ENCODE results near the gene RORB.

The RORB gene

GRCh38 chr9:74543145-74543544 is 46.0 kb downstream of the RORB start:
- in situ Hi-C loops (cut with HindIII; ENCODE audit: low sequenced_read_pairs): no loop called here
- DNase-seq (ENCODE audit: low read depth, low spot score): no peak
- no peak for TF ChIP-seq CTCF (IDR thresholded peaks at IDR 0.05; ENCODE audit: low read depth, low read length)
- H3K4me3 ChIP-seq (ENCODE audit: low read depth, low read length): no peak overlapping the region

GRCh38 chr9:74551266-74551665 is 54.1 kb downstream of the RORB start:
- no peak for DNase-seq (ENCODE audit: low read depth, low spot score)
- H3K4me3 ChIP-seq (ENCODE audit: low read depth, low read length): no peak overlapping the region
- in situ Hi-C loops (cut with HindIII; ENCODE audit: low sequenced_read_pairs): no loop called here
- TF ChIP-seq CTCF (IDR thresholded peaks at IDR 0.05; ENCODE audit: low read depth, low read length): no peak

- in situ Hi-C loops (cut with HindIII; ENCODE audit: low sequenced_read_pairs): no loop called here
- DNase-seq (ENCODE audit: low read depth, low spot score): no peak
These were observed 57.8 kb downstream of the RORB start for GRCh38 chr9:74554751-74555419.

GRCh38 chr9:74555565-74555964 is 58.4 kb downstream of the RORB start:
- no peak for TF ChIP-seq CTCF (IDR thresholded peaks at IDR 0.05; ENCODE audit: low read depth, low read length)
- DNase-seq (ENCODE audit: low read depth, low spot score): no peak
- in situ Hi-C loops (cut with HindIII; ENCODE audit: low sequenced_read_pairs): no loop called here
- no peak overlapping the region for H3K4me3 ChIP-seq (ENCODE audit: low read depth, low read length)

More at GRCh38 chr9:74554751-74555419, 57.8 kb downstream of the RORB start:
- no peak overlapping the region for H3K4me3 ChIP-seq (ENCODE audit: low read depth, low read length)
- no peak for TF ChIP-seq CTCF (IDR thresholded peaks at IDR 0.05; ENCODE audit: low read depth, low read length)

- no peak for TF ChIP-seq CTCF (IDR thresholded peaks at IDR 0.05; ENCODE audit: low read depth, low read length)
- no peak overlapping the region for H3K4me3 ChIP-seq (ENCODE audit: low read depth, low read length)
- no peak for DNase-seq (ENCODE audit: low read depth, low spot score)
- in situ Hi-C loops (cut with HindIII; ENCODE audit: low sequenced_read_pairs): no loop called here
These were observed 59.5 kb downstream of the RORB start for GRCh38 chr9:74556685-74557084.

GRCh38 chr9:74557571-74557970 is 60.4 kb downstream of the RORB start:
- no peak for DNase-seq (ENCODE audit: low read depth, low spot score)
- H3K4me3 ChIP-seq (ENCODE audit: low read depth, low read length): no peak overlapping the region
- in situ Hi-C loops (cut with HindIII; ENCODE audit: low sequenced_read_pairs): no loop called here
- TF ChIP-seq CTCF (IDR thresholded peaks at IDR 0.05; ENCODE audit: low read depth, low read length): no peak
